GM12878 (cell line): ENCODE measurements around the gene PRUNE1. TPM values are rescaled to one million over a fixed set of nuclear protein-coding genes. Genes with fewer than 3 reads are reported as not detected.

Experiments
- ATAC-seq: fragments of 200-7000 bp; cut with Tn5 transposase; 3 replicates; pipeline ENCODE4 v1.9.1; 2020; ENCODE audit warnings: mild to moderate bottlenecking, moderate library complexity
- BruUV-seq: library from RNA; stranded (reverse); fragments of 400-500 nt; replicated peaks from 2 replicates; lab custom pipeline; 2021; lab: Mats Ljungman, UMichigan
- CTCF ChIA-PET: fragments of 300-600 bp; sonication (Branson Sonifier 250); formaldehyde crosslinking; extraction: SDS; loops from one replicate; lab custom pipeline; 2021; ENCODE audit warnings: inconsistent platforms; lab: Yijun Ruan, JAX
- POLR2A ChIA-PET: fragments of 350-600 bp; formaldehyde crosslinking; extraction: SDS; loops from one replicate; lab custom pipeline; 2021; ENCODE audit warnings: inconsistent platforms; lab: Charles Lee
- RAD21 ChIA-PET: fragments of 300-600 bp; sonication (Branson Sonifier 250); formaldehyde crosslinking; loops from one replicate; lab custom pipeline; 2023; ENCODE audit warnings: antibody characterized with exemption; ENCODE audit not compliant: unreplicated experiment; lab: Charles Lee
- SMC1A ChIA-PET: fragments of 300-600 bp; sonication (Branson Sonifier 250); formaldehyde crosslinking; loops from one replicate; lab custom pipeline; 2023; ENCODE audit not compliant: unreplicated experiment, uncharacterized antibody; lab: Charles Lee
- DNase-seq: peaks from one replicate; pipeline ENCODE4 v3.0.0-alpha.2; 2011; ENCODE audit warnings: low read depth, low spot score
- FAIRE-seq: peaks from 3 replicates; lab custom pipeline; 2011; peaks lifted over from hg19 to GRCh38; lab: Jason Lieb, UNC
- H2AFZ ChIP-seq: 2 replicates; pipeline ENCODE4 v1.6.0; 2011; ENCODE audit warnings: low read depth, low read length, control low read depth; ENCODE audit not compliant: control insufficient read depth
- H3K27ac ChIP-seq: 2 replicates; pipeline ENCODE4 v1.5.1; 2011; ENCODE audit warnings: control low read depth; ENCODE audit not compliant: control insufficient read depth, insufficient read depth
- H3K27me3 ChIP-seq, 2 experiments: replicated peaks in 1 of 2; 2 replicates each; pipeline versions ENCODE4 v1.6.0 to v1.6.1; 2011; ENCODE audit warnings: low read length in 1 of 2; ENCODE audit not compliant: control insufficient read depth in 2 of 2, insufficient read depth in 2 of 2
- H3K36me3 ChIP-seq, 2 experiments: 2 replicates each; pipeline ENCODE4 v1.5.1; 2011; ENCODE audit warnings: low read length in 1 of 2; ENCODE audit not compliant: control insufficient read depth in 2 of 2, insufficient read depth in 2 of 2
- H3K4me1 ChIP-seq: 2 replicates; pipeline ENCODE4 v1.6.1; 2011; ENCODE audit warnings: mild to moderate bottlenecking, low read length, moderate library complexity, mixed read lengths; ENCODE audit not compliant: control insufficient read depth, insufficient read depth
- H3K4me2 ChIP-seq: 2 replicates; pipeline ENCODE4 v1.6.0; 2011; ENCODE audit warnings: control low read depth; ENCODE audit not compliant: control insufficient read depth, insufficient read depth
- H3K4me3 ChIP-seq: fragments of 200-600 bp; sonication (generic); 2 replicates; pipeline ENCODE4 v1.5.1; 2016
- H3K79me2 ChIP-seq: 2 replicates; pipeline ENCODE4 v1.6.0; 2011; ENCODE audit warnings: low read length; ENCODE audit not compliant: control insufficient read depth, insufficient read depth
- H3K9ac ChIP-seq: 2 replicates; pipeline ENCODE4 v1.8.0; 2011; ENCODE audit warnings: low read length, control low read depth, mixed read lengths; ENCODE audit not compliant: control insufficient read depth, insufficient read depth
- H3K9me3 ChIP-seq: replicated peaks from 3 replicates; pipeline ENCODE4 v1.5.1; 2011; ENCODE audit warnings: mild to moderate bottlenecking, low read length; ENCODE audit not compliant: control insufficient read depth, insufficient read depth
- H4K20me1 ChIP-seq: 2 replicates; pipeline ENCODE4 v1.6.0; 2011; ENCODE audit not compliant: control insufficient read depth, insufficient read depth
- CHD2 ChIP-seq: IDR thresholded peaks from 2 replicates; pipeline ENCODE4 v1.6.1; 2011; ENCODE audit warnings: low read depth, low read length, improper control_type of control experiment, borderline replicate concordance
- JUNB ChIP-seq: IDR thresholded peaks from 2 replicates; pipeline ENCODE4 v1.6.1; 2016; ENCODE audit warnings: antibody characterized with exemption, mild to moderate bottlenecking
- MLLT1 ChIP-seq: fragments of 450-650 bp; IDR thresholded peaks from 2 replicates; pipeline ENCODE4 v1.6.1; 2016; ENCODE audit warnings: mild to moderate bottlenecking
- PBX3 ChIP-seq: IDR thresholded peaks from 2 replicates; pipeline ENCODE4 v1.6.1; 2011; ENCODE audit warnings: mild to moderate bottlenecking, low read depth, low read length, moderate library complexity; ENCODE audit not compliant: insufficient replicate concordance
- POLR2A ChIP-seq: IDR thresholded peaks from 2 replicates; pipeline ENCODE4 v1.6.1; 2011; ENCODE audit warnings: low read depth, mild to moderate bottlenecking, low read length
- RFX5 ChIP-seq: IDR thresholded peaks from 2 replicates; pipeline ENCODE4 v1.6.1; 2011; ENCODE audit warnings: low read depth, low read length, improper control_type of control experiment
- WGBS: methylation state at CpG from one replicate; pipeline ENCODE4 v1.1.6; 2016; ENCODE audit warnings: low lambda C conversion rate; ENCODE audit not compliant: insufficient replicate concordance, insufficient coverage; ENCODE audit errors: missing lambda C conversion rate; 5-methylcytosine and 5-hydroxymethylcytosine counted together
- in situ Hi-C: fragments of 300-500 bp; cut with MboI; formaldehyde crosslinking; loops from 9 replicates; pipeline ENCODE4 v1.14.3; 2018; ENCODE audit warnings: mixed read lengths
- intact Hi-C: fragments of 100-400 bp; cut with micrococcal nuclease; formaldehyde crosslinking; loops from one replicate; pipeline ENCODE4 v1.14.2; 2022; ENCODE audit not compliant: unreplicated experiment
- polyA plus RNA-seq, 11 experiments: library from polyadenylated mRNA; depleted of rRNA in 4 of 11; unstranded in 6 of 11; stranded (reverse) in 5 of 11; fragments of >200 nt; fragmentation: Nextera tagmentation in 4 of 11; fragmentation: Illumina TruSeq in 1 of 11; extraction: Ambion mirVana in 4 of 11; extraction: Trizol in 1 of 11; gene quantifications; 1 replicate in 1 of 11; 2 replicates in 10 of 11; pipeline versions ENCODE4 v1.2.1 to v1.2.3, GENCODE V29; 2011 to 2016; ENCODE audit warnings: inconsistent platforms in 2 of 11, missing spikeins in 2 of 11, low read depth in 1 of 11
- total RNA-seq, 4 experiments: library from RNA; depleted of rRNA in 3 of 4; stranded (reverse); fragments of >200 nt in 3 of 4; fragmentation: Illumina TruSeq in 1 of 4; extraction: Trizol in 1 of 4; gene quantifications; 2 replicates each; pipeline versions ENCODE4 v1.2.1 to v1.2.3, GENCODE V29; 2013 to 2021
- TF ChIP-seq, protein P1 (sequence below): fragments of 150-350 bp; IDR thresholded peaks from 2 replicates; pipeline ENCODE4 v1.6.1; 2016; ENCODE audit warnings: low read depth, low read length

Gene PRUNE1
- total and polyA plus RNA-seq, 10 of the 15 experiments (the other 5 are each of a cell fraction or from before 2014, with no cell fraction given): 4.7 to 24.5 (median 12.4) TPM

GRCh38 chr1:151010346-151010726 lies 2.1 kb downstream of the PRUNE1 start:
- ChIA-PET RAD21 (no interaction called here), POLR2A (interaction anchor here (0.5 to 1.3 kb wide), 5 partner anchors 14 to 165 kb away, joined by 3 to 6 read pairs (median 4); partner anchors contain the start of gene TMOD4), CTCF (no interaction called here), SMC1A (no interaction called here)
- WGBS: 71% methylated on average over 2 of the region's 3 CpGs
- DNase-seq: no peak
- ATAC-seq: no peak
- no peak overlapping the region for H3K9ac ChIP-seq
- no TSS peak for BruUV-seq
- H3K36me3 ChIP-seq: no peaks in the 10 kb centered on the region
- no peak for FAIRE-seq
- no peak overlapping the region for H3K4me2 ChIP-seq
- no peaks in the 10 kb centered on the region for H3K27me3 ChIP-seq
- H3K79me2 ChIP-seq: peaks cover 16% of the 10 kb centered on the region
- H3K9me3 ChIP-seq: no peaks in the 10 kb centered on the region
- H2AFZ ChIP-seq: no peak overlapping the region
- H3K4me3 ChIP-seq: no peak overlapping the region
- TF ChIP-seq JUNB: no peak
- TF ChIP-seq CHD2: no peak
- TF ChIP-seq RFX5: no peak
- no peak for TF ChIP-seq MLLT1
- no peaks in the 10 kb centered on the region for H4K20me1 ChIP-seq
- in situ Hi-C loops (no loop called here), intact Hi-C loops (no loop called here)
- H3K27ac ChIP-seq: no peak overlapping the region
- peaks cover 7% of the 10 kb centered on the region for H3K4me1 ChIP-seq

GRCh38 chr1:151011154-151011850 lies 3.1 kb downstream of the PRUNE1 start:
- H3K79me2 ChIP-seq: peaks cover 11% of the 10 kb centered on the region
- H3K9me3 ChIP-seq: no peaks in the 10 kb centered on the region
- in situ Hi-C loops (no loop called here), intact Hi-C loops (no loop called here)
- no peaks in the 10 kb centered on the region for H3K27me3 ChIP-seq
- RAD21 ChIA-PET: no interaction called here
- no peak overlapping the region for H3K4me2 ChIP-seq
- CTCF ChIA-PET: interaction anchor here (1.2 to 1.9 kb wide), 2 partner anchors 13 to 77 kb away, joined by 3 to 7 read pairs; no protein-coding TSS in a partner anchor
- no TSS peak for BruUV-seq
- H3K4me1 ChIP-seq: peaks cover 7% of the 10 kb centered on the region
- ATAC-seq: no peak
- no peak overlapping the region for H3K27ac ChIP-seq
- FAIRE-seq: no peak
- no peak overlapping the region for H3K9ac ChIP-seq
- no peak overlapping the region for H2AFZ ChIP-seq
- POLR2A ChIA-PET: interaction anchor here (0.6 to 1.3 kb wide), 2 partner anchors 47 to 87 kb away, joined by 4 to 5 read pairs; no protein-coding TSS in a partner anchor
- 73% methylated on average over 4 of the region's 4 CpGs for WGBS
- DNase-seq: no peak
- no peak overlapping the region for H3K4me3 ChIP-seq
- SMC1A ChIA-PET: no interaction called here
- TF ChIP-seq PBX3: no peak
- no peak for TF ChIP-seq POLR2A
- TF ChIP-seq, protein P1, sequence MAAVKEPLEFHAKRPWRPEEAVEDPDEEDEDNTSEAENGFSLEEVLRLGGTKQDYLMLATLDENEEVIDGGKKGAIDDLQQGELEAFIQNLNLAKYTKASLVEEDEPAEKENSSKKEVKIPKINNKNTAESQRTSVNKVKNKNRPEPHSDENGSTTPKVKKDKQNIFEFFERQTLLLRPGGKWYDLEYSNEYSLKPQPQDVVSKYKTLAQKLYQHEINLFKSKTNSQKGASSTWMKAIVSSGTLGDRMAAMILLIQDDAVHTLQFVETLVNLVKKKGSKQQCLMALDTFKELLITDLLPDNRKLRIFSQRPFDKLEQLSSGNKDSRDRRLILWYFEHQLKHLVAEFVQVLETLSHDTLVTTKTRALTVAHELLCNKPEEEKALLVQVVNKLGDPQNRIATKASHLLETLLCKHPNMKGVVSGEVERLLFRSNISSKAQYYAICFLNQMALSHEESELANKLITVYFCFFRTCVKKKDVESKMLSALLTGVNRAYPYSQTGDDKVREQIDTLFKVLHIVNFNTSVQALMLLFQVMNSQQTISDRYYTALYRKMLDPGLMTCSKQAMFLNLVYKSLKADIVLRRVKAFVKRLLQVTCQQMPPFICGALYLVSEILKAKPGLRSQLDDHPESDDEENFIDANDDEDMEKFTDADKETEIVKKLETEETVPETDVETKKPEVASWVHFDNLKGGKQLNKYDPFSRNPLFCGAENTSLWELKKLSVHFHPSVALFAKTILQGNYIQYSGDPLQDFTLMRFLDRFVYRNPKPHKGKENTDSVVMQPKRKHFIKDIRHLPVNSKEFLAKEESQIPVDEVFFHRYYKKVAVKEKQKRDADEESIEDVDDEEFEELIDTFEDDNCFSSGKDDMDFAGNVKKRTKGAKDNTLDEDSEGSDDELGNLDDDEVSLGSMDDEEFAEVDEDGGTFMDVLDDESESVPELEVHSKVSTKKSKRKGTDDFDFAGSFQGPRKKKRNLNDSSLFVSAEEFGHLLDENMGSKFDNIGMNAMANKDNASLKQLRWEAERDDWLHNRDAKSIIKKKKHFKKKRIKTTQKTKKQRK: no peak
- no peaks in the 10 kb centered on the region for H3K36me3 ChIP-seq
- H4K20me1 ChIP-seq: no peaks in the 10 kb centered on the region
